Dermis blood vessel endothelial cell (primary cell): ENCODE results near the gene FOSB. TPM values are rescaled to one million over a fixed set of nuclear protein-coding genes. Genes with fewer than 3 reads are reported as not detected.

Experiments
- total RNA-seq: library from RNA; depleted of rRNA; stranded (reverse); fragments of >200 nt; gene quantifications from 2 replicates; pipeline ENCODE4 v1.2.3, GENCODE V29; 2014

FOSB gene
- total RNA-seq, 1 donor from 2014 or later, result 23.8 TPM

Other genes with a start within 250 kb of the FOSB start
- gene EXOC3L2, start 222.6 kb upstream of the FOSB start, total RNA-seq, result 1.7 and 3.1 TPM in 2 replicates
- 14.0 and 32.1 TPM in 2 replicates for gene MARK4, start 216.7 kb upstream of the FOSB start, total RNA-seq
- gene CKM, start 145.1 kb upstream of the FOSB start, total RNA-seq, result not detected in 2 replicates
- gene KLC3, start 127.2 kb upstream of the FOSB start, total RNA-seq, result 0.17 and 0.60 TPM in 2 replicates
- gene ERCC2, start 97.4 kb upstream of the FOSB start, total RNA-seq, result 16.3 and 24.5 TPM in 2 replicates
- 10.9 and 21.0 TPM in 2 replicates for gene PPP1R13L, start 62.9 kb upstream of the FOSB start, total RNA-seq
- 9.5 and 15.2 TPM in 2 replicates for gene POLR1G, start 61.4 kb upstream of the FOSB start, total RNA-seq
- 56.5 and 63.1 TPM in 2 replicates for gene ERCC1, start 44.1 kb upstream of the FOSB start, total RNA-seq
- gene RTN2, start 29.1 kb downstream of the FOSB start, total RNA-seq, result 9.0 and 10.2 TPM in 2 replicates
- gene PPM1N, start 30.4 kb downstream of the FOSB start, total RNA-seq, result 0.60 and 1.5 TPM in 2 replicates
- gene VASP, start 39.5 kb downstream of the FOSB start, total RNA-seq, result 93.9 and 101 TPM in 2 replicates
- gene OPA3, start 116.8 kb downstream of the FOSB start, total RNA-seq, result 5.1 and 9.4 TPM in 2 replicates
- 3.2 and 5.0 TPM in 2 replicates for gene GPR4, start 134.2 kb downstream of the FOSB start, total RNA-seq
- gene EML2, start 171.4 kb downstream of the FOSB start, total RNA-seq, result 18.9 and 26.1 TPM in 2 replicates
- gene GIPR, start 200.2 kb downstream of the FOSB start, total RNA-seq, result 0.05 TPM in 1 of 2 replicates, not detected in the other
- gene SNRPD2, start 224.0 kb downstream of the FOSB start, total RNA-seq, result 218 and 295 TPM in 2 replicates
- 8.3 and 11.8 TPM in 2 replicates for gene QPCTL, start 224.7 kb downstream of the FOSB start, total RNA-seq